Adrenal gland (tissue), 12 donors: Measurements from ENCODE around the gene ILF2. TPM values are rescaled to one million over a fixed set of nuclear protein-coding genes. Genes with fewer than 3 reads are reported as not detected.

Experiments
- DNase-seq, 7 donors: peaks; one replicate each; pipeline ENCODE4 v3.0.0-alpha.2; 2019 to 2020
- H3K27ac ChIP-seq, 5 donors: fragments of 200-600 bp; sonication (generic) in 4 of 5; 1 replicate in 3 of 5; 2 replicates in 2 of 5; pipeline versions ENCODE4 v1.5.1 to v1.8.0; 2016 to 2020; ENCODE audit warnings: mild to moderate bottlenecking in 1 of 5
- H3K27me3 ChIP-seq: fragments of 200-600 bp; 2 replicates; pipeline ENCODE4 v1.8.0; 2021
- H3K36me3 ChIP-seq, 2 donors: fragments of 200-600 bp; replicated peaks in 1 of 2; 1 replicate in 1 of 2; 2 replicates in 1 of 2; pipeline versions ENCODE4 v1.5.1 to v1.8.0; 2018 to 2022
- H3K4me1 ChIP-seq, 2 donors: fragments of 200-600 bp; replicated peaks in 1 of 2; 1 replicate in 1 of 2; 2 replicates in 1 of 2; pipeline versions ENCODE4 v1.5.1 to v1.8.0; 2018 to 2021
- H3K4me3 ChIP-seq, 4 donors: fragments of 200-600 bp; sonication (generic) in 3 of 4; one replicate each; pipeline ENCODE4 v1.5.1; 2016 to 2018
- H3K9me3 ChIP-seq, 3 donors: fragments of 200-600 bp; sonication (generic) in 1 of 3; replicated peaks in 1 of 3; 1 replicate in 2 of 3; 2 replicates in 1 of 3; pipeline versions ENCODE4 v1.5.1 to v1.8.0; 2016 to 2021
- CTCF ChIP-seq, 6 experiments: fragments of 450-650 bp in 4 of 6; fragments of 200-600 bp in 2 of 6; sonication (generic) in 1 of 6; IDR thresholded peaks; 1 replicate in 5 of 6; 2 replicates in 1 of 6; pipeline versions ENCODE4 v1.5.1 to v1.8.0; 2016 to 2021; ENCODE audit warnings: antibody characterized with exemption in 6 of 6, mild to moderate bottlenecking in 2 of 6, moderate library complexity in 1 of 6
- POLR2A ChIP-seq, 2 donors: fragments of 450-650 bp; IDR thresholded peaks; one replicate each; pipeline ENCODE4 v1.6.1; 2017; ENCODE audit warnings: antibody characterized with exemption in 2 of 2, mild to moderate bottlenecking in 2 of 2, moderate library complexity in 1 of 2
- WGBS, 4 donors: extraction: QIAGEN DNeasy Blood & Tissue Kit in 2 of 4; methylation state at CpG; one replicate each; pipeline versions ENCODE4 v1.1.5 to v1.1.7; 2013 to 2017; 5-methylcytosine and 5-hydroxymethylcytosine counted together
- intact Hi-C, 2 donors: fragments of 100-400 bp; cut with DNase I; formaldehyde crosslinking; loops; one replicate each; pipeline versions ENCODE4 v1.14.1 to v1.15.0; 2022 to 2023
- polyA plus RNA-seq, 3 donors: library from polyadenylated mRNA; stranded (reverse); fragments of 200-250 nt in 2 of 3; fragments of 350-450 nt in 1 of 3; fragmentation: Illumina TruSeq in 1 of 3; extraction: RNeasy Lipid Tissue Mini Kit (QIAGEN cat#74804) in 1 of 3; gene quantifications; one replicate each; pipeline ENCODE4 v1.2.3, GENCODE V29; 2013 to 2014
- total RNA-seq, 9 donors: library from RNA; depleted of rRNA in 4 of 9; stranded (reverse); fragments of >200 nt in 4 of 9; fragments of 120-200 nt in 1 of 9; fragmentation: NEBNext Ultra II Directional in 1 of 9; extraction: Animal tissue kit (Norgen Biotek cat#: 25700) in 1 of 9; gene quantifications; one replicate each; pipeline versions ENCODE4 v1.1.0 to v1.2.4, GENCODE V29; 2013 to 2023
- donor health status: healthy with polysubstance abuse.
- donor health status: Bipolar disorder and iron deficiency.
- donor health status: DM: yes; HTN: yes; CAD: no.
- donor health status: DM: no; HTN: no; CAD: no.
- donor health status: DM: no; HTN: no; CAD: no.
- donor health status: DM: yes; HTN: yes; CAD: no.

Gene ILF2
- total and polyA plus RNA-seq, 12 donors = 42.2 to 397 (median 105) TPM

- Histone ChIP-seq H3K4me3 (peak overlapping the region in 1 of 4 donors; percentile 17), H3K27me3 (no peaks in the 10 kb centered on the region), H3K27ac (peak overlapping the region; percentile 29 to 89 (median 75)), H3K9me3 (no peaks in the 10 kb centered on the region), H3K4me1 (peaks cover 17 to 23% of the 10 kb centered on the region in 2 donors), H3K36me3 (no peaks in the 10 kb centered on the region)
- 13 to 29% (median 15%) methylated on average over 26 to 29 of the region's 29 CpGs for WGBS, 4 donors
- DNase-seq = peak; percentile 73 to 91 (median 89)
- intact Hi-C loops = no loop called here
- no peak for TF ChIP-seq CTCF (IDR thresholded peaks at IDR 0.05)
- TF ChIP-seq POLR2A (IDR thresholded peaks at IDR 0.05) = peak in 1 of 2 donors; percentile 49
These were observed 27.5 kb upstream of the ILF2 start for GRCh38 chr1:153698020-153698922.

DNA sequence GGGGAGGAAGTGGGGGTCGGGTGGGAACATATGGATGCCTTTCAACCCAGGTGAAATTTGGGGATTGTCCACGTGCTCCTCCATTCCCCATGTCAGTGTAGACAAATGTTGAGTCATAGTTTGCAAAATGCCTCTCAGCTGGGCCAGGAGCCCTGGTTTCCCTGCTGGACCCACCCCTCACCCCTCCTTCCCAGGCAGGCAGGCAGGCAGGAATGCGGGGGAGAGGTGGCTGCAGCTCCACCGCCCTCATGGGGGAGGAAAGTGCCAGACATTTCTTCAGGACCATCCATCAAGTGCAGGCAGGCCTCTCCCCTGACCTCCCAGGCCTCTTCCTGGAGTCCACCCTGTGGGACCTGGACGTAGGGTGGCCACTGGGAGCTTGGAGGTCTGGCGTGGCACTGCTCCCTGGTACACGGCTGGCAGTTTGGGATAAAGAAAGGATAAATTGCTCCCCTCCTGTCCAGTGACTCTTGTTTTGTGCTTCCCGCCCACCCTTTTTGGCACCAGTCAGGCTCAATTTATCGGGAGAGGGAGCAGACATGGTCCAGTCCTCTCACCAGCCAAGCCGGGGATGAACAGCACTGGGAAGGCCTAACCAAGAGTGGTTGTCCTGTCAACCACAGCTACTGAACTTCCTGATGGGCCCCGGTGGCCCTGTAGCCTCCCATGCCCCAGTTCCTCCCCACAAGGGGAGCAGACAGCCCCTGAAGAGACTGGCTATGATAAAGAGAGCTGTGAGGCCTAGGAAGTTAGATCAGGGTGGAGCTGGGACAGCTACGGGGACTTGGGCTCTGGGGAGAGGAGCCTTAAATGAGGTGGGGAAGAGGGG, 26.6 kb upstream of the ILF2 start:
- Histone ChIP-seq H3K36me3 (no peaks in the 10 kb centered on the region), H3K27me3 (no peaks in the 10 kb centered on the region), H3K4me3 (no peak overlapping the region), H3K9me3 (no peaks in the 10 kb centered on the region), H3K27ac (peak overlapping the region; percentile 29 to 89 (median 75)), H3K4me1 (peaks cover 17 to 23% of the 10 kb centered on the region in 2 donors)
- TF ChIP-seq POLR2A (IDR thresholded peaks at IDR 0.05) (no peak), CTCF (IDR thresholded peaks at IDR 0.05) (no peak)
- 67 to 79% (median 74%) methylated on average over 9 to 12 of the region's 12 CpGs for WGBS, 4 donors
- peak in 6 of 7 donors; percentile 44 to 70 (median 54) for DNase-seq
- intact Hi-C loops = no loop called here

- WGBS, 4 donors = 77 to 88% (median 86%) methylated on average over 8 of the region's 8 CpGs
- no peak for TF ChIP-seq CTCF (IDR thresholded peaks at IDR 0.05)
- TF ChIP-seq POLR2A (IDR thresholded peaks at IDR 0.05) = no peak
- intact Hi-C loops = no loop called here
- H3K27me3 ChIP-seq = no peaks in the 10 kb centered on the region
- H3K27ac ChIP-seq = peak overlapping the region in 2 of 5 donors; percentile 84 to 89
- H3K36me3 ChIP-seq = no peaks in the 10 kb centered on the region
- no peak overlapping the region for H3K4me3 ChIP-seq
- peaks cover 17 to 23% of the 10 kb centered on the region in 2 donors for H3K4me1 ChIP-seq
- no peak for DNase-seq
- H3K9me3 ChIP-seq = no peaks in the 10 kb centered on the region
These were observed 25.9 kb upstream of the ILF2 start for GRCh38 chr1:153696741-153697140.

DNA sequence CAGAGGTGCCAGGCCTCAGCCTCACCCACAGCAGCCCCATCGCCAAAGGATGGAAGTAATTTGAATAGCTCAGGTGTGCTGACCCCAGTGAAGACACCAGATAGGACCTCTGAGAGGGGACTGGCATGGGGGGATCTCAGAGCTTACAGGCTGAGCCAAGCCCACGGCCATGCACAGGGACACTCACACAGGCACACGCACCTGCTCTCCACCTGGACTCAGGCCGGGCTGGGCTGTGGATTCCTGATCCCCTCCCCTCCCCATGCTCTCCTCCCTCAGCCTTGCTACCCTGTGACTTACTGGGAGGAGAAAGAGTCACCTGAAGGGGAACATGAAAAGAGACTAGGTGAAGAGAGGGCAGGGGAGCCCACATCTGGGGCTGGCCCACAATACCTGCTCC, 22.7 kb upstream of the ILF2 start:
- Histone ChIP-seq H3K27me3 (no peaks in the 10 kb centered on the region), H3K36me3 (no peaks in the 10 kb centered on the region), H3K4me3 (no peak overlapping the region), H3K9me3 (no peaks in the 10 kb centered on the region), H3K4me1 (peaks cover 4 to 12% of the 10 kb centered on the region in 2 donors), H3K27ac (no peak overlapping the region)
- DNase-seq = no peak
- 87 to 100% (median 91%) methylated on average over 1 to 4 of the region's 4 CpGs for WGBS, 4 donors
- intact Hi-C loops = no loop called here
- TF ChIP-seq CTCF (IDR thresholded peaks at IDR 0.05) (no peak), POLR2A (IDR thresholded peaks at IDR 0.05) (no peak)
